AG09309 (cell line): Measurements from ENCODE around the gene MST1.

ENCODE experiments used
- DNase-seq: peaks from one replicate; pipeline ENCODE4 v3.0.0-alpha.2; 2010; ENCODE audit warnings: low read depth
- H3K4me3 ChIP-seq: 2 replicates; pipeline ENCODE4 v1.5.1; 2011; ENCODE audit warnings: mild to moderate bottlenecking, low read depth, low read length, moderate library complexity; ENCODE audit not compliant: control insufficient read depth
- CTCF ChIP-seq: IDR thresholded peaks from 2 replicates; pipeline ENCODE4 v1.5.1; 2011; ENCODE audit warnings: mild to moderate bottlenecking, low read depth, low read length, inconsistent platforms; ENCODE audit not compliant: insufficient read depth, control insufficient read depth; ENCODE audit errors: missing control alignments

MST1 gene

GRCh38 chr3:49653621-49654020 is 35.7 kb downstream of the MST1 start:
- no peak overlapping the region for H3K4me3 ChIP-seq
- no peak for DNase-seq
- no peak for TF ChIP-seq CTCF

- no peak for TF ChIP-seq CTCF
- H3K4me3 ChIP-seq = no peak overlapping the region
- DNase-seq = no peak
Measured at GRCh38 chr3:49652903-49653415, 36.3 kb downstream of the MST1 start.

GRCh38 chr3:49652218-49652902 is 36.9 kb downstream of the MST1 start:
- H3K4me3 ChIP-seq = no peak overlapping the region
- DNase-seq = no peak
- no peak for TF ChIP-seq CTCF

GRCh38 chr3:49650637-49651036 is 38.6 kb downstream of the MST1 start:
- no peak for DNase-seq
- TF ChIP-seq CTCF = no peak
- no peak overlapping the region for H3K4me3 ChIP-seq

- no peak for DNase-seq
- no peak overlapping the region for H3K4me3 ChIP-seq
- TF ChIP-seq CTCF = no peak
Measured at GRCh38 chr3:49650177-49650576, 39.1 kb downstream of the MST1 start.

GRCh38 chr3:49649576-49649975 is 39.7 kb downstream of the MST1 start:
- TF ChIP-seq CTCF = no peak
- DNase-seq = no peak
- no peak overlapping the region for H3K4me3 ChIP-seq

GRCh38 chr3:49648354-49649019 is 40.8 kb downstream of the MST1 start:
- TF ChIP-seq CTCF = no peak
- DNase-seq = no peak
- H3K4me3 ChIP-seq = no peak overlapping the region
